Skeletal muscle cell (primary cell): ENCODE data around the gene ZDHHC9.
"Not testable (repeated sequence)": the region's sequence is repeated elsewhere in the genome, so short reads cannot be mapped to it uniquely, and the experiment has no call there.

Experiments
- DNase-seq: peaks from one replicate; pipeline ENCODE4 v3.0.0-alpha.2; 2010; ENCODE audit warnings: low read depth
- H3K4me3 ChIP-seq: 2 replicates; pipeline ENCODE4 v1.5.1; 2011; ENCODE audit warnings: low read depth, mild to moderate bottlenecking, control low read depth, low read length, moderate library complexity

The ZDHHC9 gene

DNA sequence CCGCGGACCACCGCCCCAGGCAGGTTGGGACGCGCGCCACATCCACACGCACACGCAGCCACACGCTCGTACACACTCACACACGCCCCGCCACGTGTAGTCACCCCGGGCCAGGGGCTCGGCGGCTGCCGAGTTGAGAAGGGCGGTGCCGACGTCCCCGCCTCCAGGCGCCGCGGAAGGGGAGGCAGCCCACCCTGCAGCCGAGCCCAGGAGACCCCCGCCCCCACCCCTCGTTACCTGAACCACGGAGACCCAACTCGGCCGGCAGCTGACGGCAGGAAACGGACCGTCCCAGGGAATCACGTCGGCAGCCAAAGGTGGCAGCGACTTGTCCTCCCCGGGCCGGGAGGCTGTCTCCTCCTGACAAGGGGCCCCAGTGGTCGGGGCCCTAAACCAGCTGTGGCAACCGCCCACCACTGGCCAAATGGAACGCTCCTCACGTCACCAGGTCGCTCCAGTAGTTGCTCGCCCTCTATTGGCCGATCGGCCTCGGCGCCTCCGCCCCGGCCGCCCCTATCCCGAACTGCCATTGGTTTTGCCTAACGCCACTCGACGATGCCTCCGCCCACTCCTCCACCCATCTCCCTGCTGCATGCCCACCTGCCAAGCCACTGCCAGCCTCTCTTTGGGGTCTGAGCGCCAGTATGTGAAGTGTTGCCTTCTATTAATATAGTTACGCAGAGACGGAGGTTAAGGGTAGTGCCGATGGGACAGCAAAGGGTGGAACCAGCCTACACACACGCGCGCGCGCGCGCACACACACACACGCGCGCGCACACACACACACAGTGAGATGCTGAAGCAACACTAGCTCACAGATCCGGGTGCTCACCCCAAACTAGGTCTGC is at the start of gene ZDHHC9:
ZDHHC9 (minus strand) TSS at position 428 of the 848 bp plus-strand sequence. CDS start 1,941 bp downstream, outside the sequence.
- H3K4me3 ChIP-seq = peak within 1 kb of the TSS; percentile 64
- peak; percentile 70 for DNase-seq

DNA sequence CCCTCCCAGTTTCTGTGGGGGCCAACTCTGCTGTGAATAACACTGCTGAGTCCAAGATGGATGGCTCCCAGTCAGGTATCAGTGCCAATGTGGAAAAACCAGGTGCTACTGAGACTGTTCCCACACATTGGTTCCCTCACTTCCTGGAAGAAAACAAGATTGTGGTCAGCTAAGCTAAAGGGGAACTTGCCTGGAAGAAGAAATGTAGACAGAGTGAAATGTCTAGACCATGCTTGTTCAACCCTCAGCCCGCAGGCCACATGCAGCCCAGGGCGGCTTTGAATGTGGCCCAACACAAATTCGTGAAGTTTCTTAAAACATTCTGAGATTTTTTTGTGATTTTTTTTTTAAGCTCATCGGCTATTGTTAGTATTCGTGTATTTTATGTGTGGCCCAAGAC is 33.7 kb upstream of the ZDHHC9 start:
- DNase-seq = no peak
- H3K4me3 ChIP-seq = no peak overlapping the region

DNA sequence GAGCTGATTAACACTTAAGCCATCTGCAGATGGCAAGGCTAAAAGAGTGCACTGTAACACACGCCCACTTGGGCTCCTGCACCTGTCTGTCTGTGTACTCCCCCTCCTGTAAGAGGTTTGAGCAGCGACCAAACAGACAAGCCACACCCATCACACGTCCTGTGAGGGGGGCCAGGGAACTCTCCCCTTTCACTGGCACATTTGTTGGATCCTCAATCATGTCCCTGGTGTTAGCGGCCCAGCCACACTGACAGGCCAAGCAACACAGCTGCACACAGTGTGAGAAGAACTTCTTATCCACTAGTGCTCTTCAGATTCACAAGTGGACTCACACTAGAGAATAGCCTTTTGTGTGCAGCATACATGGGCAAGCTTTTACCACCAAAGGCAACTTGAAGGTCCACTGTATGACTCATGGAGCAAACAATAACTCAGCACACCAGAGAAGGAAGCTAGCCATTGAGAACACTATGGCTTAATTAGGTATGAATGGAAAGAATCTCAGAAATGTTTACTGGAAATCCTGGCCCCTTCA is 33.2 kb upstream of the ZDHHC9 start:
- DNase-seq = peak; percentile 4

DNA sequence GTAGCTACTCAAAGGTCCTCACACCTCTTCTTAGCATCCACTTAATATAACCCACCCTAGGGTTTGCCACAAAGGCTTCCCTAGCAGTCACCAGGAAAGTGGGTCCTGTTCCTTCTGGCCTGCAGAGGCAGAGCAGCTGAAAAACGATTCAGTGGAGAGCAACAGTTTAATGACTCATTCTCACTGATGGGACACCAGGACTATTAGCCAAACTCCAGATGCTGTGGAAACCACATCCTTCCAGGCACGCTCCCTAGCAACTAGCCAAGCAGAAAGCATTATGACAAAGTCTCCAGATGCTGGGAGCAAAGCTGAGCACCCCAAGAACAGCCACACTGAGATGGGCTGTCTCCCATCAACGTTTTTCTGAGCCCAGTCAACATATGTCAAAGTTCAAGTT is 32.0 kb upstream of the ZDHHC9 start:
- DNase-seq = peak; percentile 24
- no peak overlapping the region for H3K4me3 ChIP-seq

More for the DNA sequence above, 33.2 kb upstream of the ZDHHC9 start:
- no peak overlapping the region for H3K4me3 ChIP-seq

DNA sequence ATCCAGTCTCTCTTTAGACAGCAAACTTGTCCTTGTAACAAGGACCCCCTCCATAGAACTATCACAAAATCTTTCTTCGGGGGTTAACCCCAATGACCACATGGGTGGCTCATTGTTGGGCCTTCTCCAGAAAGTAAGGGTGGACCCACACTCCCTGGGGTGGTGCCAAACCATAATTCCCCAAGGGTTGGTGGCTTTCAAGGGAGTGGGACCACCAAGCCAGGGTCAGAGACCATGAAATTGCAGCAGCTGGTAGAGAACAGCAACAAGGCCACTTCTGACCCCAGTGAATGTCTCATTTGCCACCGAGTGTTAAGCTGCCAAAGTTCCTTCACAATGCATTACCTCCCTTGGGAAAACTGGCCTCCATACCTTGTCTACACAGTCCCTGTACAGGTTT is 28.8 kb upstream of the ZDHHC9 start:
- H3K4me3 ChIP-seq = no peak overlapping the region
- no peak for DNase-seq

DNA sequence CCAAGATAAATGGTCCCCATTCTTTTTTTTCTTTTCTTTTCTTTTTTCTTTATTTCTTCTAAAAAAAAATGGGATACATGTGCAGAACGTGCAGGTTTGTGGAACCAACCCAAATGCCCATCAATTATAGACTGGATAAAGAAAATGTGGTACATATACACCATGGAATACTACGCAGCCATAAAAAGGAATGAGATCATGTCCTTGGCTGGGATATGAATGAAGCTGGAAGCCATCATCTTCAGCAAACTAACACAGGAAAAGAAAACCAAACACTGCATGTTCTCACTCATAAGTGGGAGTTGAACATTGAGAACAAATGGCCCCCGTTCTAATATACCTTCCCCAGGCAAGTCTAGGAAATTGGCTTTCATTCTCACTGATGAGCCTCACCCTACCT is 22.6 kb upstream of the ZDHHC9 start:
- not testable (repeated sequence) for H3K4me3 ChIP-seq, DNase-seq

DNA sequence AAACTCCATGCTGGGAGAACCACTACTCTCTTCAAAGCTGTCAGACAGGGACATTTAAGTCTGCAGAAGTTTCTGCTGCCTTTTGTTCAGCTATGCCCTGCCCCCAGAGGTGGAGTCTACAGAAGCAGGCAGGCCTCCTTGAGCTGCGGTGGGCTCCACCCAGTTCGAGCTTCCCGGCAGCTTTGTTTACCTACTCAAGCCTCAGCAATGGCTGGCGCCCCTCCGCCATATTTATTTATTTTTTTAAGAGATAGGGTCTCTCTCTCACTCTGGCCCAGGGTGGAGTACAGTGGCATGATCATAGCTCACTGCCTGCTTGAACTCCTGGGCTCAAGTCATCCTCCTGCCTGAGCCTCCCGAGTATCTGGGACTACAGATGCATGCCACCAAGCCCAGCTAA is 15.4 kb upstream of the ZDHHC9 start:
- DNase-seq, H3K4me3 ChIP-seq: not testable (repeated sequence)

DNA sequence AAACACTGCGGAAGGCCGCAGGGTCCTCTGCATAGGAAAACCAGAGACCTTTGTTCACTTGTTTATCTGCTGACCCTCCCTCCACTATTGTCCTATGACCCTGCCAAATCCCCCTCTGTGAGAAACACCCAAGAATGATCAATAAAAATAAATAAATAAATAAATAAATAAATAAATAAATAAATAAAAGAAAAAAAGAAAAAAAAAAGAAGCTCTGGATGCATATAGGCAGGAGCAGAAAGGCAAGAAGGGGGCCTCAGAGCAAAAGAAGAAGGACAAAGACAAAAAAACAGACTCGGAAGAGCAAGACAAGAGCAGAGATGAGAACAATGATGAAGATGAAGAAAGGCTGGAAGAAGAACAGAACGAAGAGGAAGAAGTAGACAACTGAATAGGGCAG is 8.1 kb upstream of the ZDHHC9 start:
- DNase-seq, H3K4me3 ChIP-seq: not testable (repeated sequence)

DNA sequence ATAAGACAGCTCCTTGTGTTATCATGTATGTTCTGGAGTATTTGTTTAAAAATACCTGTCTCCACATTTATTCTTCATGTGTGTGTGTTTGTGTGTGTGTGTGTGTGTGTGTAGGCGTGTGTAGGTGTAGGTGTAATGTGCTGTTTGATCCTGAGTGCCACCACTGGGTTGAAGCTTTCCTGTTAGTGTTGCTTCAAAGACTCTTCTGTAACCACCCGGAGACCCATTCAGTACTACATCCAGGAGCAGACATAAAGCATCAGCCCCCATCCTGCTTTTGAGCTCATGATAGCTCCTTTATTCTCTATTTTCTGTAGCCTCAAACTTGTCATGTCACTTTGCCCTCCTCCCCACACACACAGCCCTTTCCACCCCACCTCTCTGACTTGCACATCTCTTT is 3.0 kb upstream of the ZDHHC9 start:
- H3K4me3 ChIP-seq = no peak overlapping the region
- no peak for DNase-seq

DNA sequence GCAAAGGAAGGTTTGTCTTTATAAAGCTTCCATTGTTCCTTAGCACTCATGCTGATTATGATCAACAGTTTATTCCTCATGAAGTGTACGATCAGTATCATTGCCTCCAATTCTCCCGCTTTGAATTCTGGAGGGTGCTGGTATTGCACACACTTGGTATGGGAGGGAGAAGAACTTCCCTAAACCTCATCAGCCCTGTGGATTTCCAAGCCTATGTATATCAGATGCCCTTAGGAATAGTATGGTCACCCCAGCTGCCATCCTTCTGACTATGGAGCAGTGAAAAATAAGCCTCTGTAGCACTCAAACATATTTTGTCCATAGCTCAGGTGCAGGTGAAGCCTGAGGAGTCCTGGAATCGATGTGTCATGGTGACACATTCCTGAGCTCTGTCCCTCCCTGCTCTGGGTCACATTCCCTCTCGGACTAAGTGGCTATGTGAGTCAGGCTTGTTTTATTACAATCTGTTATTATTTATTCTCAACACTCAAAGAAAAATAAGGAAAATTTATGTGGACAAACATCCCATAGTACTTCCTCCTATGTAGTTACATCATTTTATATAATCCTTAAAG is 2.0 kb upstream of the ZDHHC9 start:
- no peak overlapping the region for H3K4me3 ChIP-seq
- DNase-seq = no peak

DNA sequence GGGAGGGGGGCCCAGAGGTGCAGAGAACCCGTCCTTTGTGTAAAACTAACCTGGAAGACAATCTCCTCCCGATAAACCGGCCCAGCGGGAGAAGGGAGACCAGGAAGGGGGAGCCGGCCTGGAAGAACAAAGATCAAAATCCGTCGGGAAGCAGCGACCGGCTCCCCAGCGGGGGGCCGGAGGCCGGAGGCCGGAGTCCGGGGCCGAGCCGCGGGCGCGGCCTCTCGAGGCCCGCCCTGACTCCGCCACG is 552 bp downstream of the ZDHHC9 start:
- peak overlapping the region; percentile 64 for H3K4me3 ChIP-seq
- no peak for DNase-seq

DNA sequence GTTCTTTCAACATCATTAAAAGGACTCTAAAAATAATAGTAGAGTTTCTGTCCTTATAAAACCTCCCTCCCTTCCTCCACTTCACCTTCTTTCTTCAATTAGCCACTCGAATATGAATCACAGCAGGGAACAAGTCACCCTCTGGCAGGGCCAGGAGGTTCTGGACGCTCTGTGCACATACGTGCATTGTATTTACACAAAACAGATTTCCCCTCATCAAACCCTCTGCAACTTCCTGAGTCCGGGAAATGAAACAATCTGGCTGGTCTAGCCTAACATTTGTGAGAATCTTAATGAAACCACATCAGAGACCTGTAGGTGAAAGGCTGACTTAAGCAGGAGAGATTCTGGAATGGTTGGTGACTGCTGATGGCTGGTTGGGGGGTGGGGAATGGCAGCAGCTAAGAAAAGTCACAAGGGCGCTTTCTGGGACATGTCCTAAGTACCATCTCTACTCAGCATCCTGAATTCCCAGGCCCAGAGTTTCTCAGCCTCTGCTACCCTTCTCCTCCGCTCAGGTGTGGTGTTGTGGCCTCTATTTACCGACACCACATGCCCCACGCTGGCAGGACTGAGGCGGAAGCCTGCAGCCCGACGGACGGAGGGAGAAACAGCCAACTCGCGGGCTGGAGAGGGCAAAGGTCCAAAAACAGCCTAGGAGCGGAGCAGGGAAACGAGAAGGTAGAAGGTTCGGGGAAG is 1.0 kb downstream of the ZDHHC9 start:
- peak overlapping the region; percentile 64 for H3K4me3 ChIP-seq
- no peak for DNase-seq

DNA sequence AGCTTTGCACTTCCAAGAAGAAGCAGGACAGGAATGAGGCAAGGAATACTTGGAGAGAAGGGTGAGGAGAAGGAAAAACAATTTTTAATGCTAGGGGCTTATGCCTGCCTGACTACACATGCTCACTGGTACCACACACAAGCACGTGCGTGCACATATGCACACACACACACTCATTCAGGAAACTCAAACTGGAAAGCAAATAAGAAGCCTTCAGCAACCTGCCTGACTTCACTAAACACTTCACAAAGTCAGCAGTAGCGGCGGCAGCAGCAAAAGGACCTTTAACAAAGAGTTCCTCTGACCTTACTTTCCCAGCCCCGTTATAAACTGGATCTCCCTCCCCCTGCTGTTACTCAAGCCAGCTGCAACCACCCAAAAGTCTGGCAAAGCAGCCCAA is 3.3 kb downstream of the ZDHHC9 start:
- peak overlapping the region; percentile 21 for H3K4me3 ChIP-seq
- no peak for DNase-seq

DNA sequence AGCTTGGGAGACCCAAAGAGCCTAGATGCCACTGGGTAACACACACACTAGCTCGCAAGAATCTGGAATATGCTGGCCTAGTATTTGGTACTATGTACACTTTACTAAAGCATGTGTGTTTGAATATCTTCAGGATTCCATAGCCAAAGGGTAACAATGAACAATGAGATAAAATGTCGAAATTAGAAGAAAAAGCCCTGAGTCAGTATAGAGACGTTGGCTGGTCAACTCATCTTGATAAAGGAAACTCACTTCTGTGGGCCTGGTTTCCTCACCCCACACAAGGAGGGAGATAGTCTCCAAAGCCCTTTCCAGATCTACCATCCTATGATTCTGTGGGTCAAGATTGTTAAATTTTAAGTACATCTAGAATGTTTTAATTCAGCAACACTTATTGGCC is 6.9 kb downstream of the ZDHHC9 start:
- no peak for DNase-seq
- H3K4me3 ChIP-seq = no peak overlapping the region

DNA sequence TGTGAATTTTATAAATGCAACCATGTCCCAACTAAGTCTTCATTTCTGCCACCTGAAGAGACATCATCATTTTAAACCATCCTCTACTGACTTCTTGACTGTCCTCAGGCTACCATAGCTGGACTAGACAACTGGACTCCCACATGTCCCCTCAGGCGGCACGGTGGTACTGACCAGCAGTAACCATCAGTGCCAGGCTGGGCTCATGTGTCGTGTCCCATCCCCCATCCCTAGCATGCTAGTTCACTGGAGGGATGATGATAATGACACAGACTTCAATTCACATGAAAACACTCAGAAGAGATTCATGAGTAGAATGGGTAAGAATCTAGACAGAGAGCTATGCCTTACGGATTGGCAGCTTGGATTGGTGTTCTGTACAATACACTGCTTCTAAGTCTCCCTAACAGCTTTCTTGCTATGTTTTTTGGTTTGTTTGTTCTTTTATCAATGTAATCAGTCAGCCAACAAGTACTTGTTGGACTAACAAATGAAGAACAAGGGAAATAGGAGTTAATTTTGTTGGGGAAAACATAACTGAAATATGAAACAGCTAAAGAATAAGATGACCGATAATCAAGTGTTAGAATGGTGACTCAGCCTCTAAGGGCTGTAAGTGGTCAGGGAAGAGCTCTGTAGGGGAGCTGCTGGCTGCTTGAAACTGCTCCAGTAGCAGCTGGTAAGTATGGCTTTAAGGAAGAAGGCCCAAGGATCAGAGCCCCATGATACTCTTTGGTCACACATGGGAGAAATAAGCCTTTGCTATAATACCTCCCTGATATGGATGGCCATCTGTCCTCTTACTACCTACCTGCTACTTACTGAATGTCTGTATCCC is 10.3 kb downstream of the ZDHHC9 start:
- no peak for DNase-seq
- H3K4me3 ChIP-seq = no peak overlapping the region

DNA sequence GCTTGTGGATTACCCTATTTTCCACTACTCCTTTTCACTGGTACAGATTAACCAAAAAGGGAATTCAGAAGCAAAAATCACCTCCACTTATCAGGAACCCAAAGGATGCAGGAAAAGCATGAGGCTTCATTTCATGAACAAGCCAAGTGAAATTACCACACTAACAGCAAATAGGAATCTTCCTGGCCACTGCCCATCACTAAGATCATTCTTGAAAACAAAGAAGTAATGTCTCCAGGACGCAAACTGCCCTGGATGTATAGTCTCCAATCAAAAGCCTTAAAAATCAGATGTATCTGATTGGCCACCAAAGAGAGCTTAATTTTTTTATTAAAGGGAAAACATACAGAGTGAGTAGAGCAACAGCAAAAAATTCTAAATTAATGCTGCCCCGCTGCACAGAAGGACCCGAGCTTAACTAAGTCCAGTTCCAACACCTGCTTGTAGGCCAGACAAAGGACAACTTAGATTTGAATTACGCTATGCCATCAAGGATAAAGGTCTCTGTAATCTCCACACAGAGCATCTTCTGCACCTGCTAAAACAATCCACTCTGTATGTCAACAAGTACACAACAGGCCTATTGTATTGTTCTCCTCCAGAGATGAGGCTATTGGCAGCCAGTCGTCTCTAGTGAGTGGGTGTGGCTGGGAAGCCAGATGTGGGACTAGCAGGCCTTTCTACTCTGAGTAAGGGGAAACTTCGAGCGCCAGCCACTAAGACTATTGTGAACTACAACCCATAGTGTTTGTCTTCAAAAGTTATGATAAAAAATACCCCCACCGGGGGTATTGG is 12.4 kb downstream of the ZDHHC9 start:
- no peak for DNase-seq
- no peak overlapping the region for H3K4me3 ChIP-seq

DNA sequence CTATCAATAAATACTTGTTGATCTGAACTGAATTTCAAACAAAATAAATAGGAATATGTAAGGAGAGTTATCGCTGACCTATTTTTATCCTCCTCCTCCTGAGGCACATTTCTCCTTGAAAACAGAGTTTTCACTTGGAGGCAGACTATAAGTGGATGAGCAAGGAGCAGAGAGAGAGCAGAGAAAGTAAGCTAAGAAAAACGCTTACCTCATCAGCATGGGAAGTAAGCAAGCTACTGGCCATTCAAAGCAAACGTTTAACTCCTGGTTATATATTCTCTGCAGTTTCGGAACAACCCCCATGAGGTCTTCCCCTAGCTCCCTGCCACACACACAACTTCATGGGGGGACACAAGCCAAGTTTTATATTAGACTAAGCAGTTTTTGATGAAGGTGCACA is 13.2 kb downstream of the ZDHHC9 start:
- DNase-seq = no peak
- H3K4me3 ChIP-seq = no peak overlapping the region

DNA sequence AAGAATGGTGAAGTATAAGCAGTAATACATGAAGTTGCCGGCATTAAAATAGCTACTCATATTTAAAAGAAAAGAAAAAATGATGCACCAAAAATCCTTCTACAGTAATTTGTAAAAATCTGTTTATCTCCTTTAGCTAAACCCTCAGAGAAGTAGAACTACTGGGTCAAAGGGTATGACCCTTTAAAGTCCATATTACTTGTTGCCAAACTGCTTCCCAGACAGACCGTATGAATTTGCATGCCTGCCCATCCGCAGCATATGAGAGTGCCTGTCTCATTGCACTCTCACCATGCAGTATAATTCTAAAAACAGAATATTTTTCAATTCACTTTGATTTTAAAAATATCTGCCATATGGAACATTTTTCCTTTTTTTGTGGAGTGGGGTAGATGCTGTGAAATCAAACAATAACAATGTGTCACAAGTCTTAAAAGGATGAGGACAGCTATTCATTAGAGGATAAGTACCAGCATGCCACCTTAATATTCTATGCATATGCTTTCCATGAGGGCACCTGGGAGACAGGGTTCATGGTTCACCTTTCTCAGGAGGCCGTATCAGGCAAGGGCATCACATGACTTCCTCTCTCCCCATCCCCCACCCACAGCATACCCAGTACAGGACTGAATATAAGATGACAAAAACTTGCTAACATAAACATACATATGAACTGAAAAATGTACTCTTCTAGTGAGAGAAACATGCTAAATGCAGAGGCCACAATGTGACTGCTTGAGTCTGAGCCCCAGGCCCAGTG is 17.8 kb downstream of the ZDHHC9 start:
- H3K4me3 ChIP-seq = no peak overlapping the region
- DNase-seq = no peak
